ENCODE measurements around the gene LDHAL6A. TPM values are rescaled to one million over a fixed set of nuclear protein-coding genes. Genes with fewer than 3 reads are reported as not detected.

Gene LDHAL6A
- total and polyA plus RNA-seq, 4 donors, result not detected

- WGBS, 2 donors, result 93 to 95% methylated on average over 4 of the region's 4 CpGs
- no peaks in the 10 kb centered on the region for H3K36me3 ChIP-seq (ENCODE audit: control insufficient read depth in 4 of 4, insufficient read depth in 4 of 4, low read length in 4 of 4)
Observed at GRCh38 chr11:18459634-18460033, 4.0 kb downstream of the LDHAL6A start.

GRCh38 chr11:18461909-18462308 lies 6.3 kb downstream of the LDHAL6A start:
- no peaks in the 10 kb centered on the region for H3K4me1 ChIP-seq (ENCODE audit: control insufficient read depth in 5 of 5, insufficient read depth in 5 of 5, low read length in 5 of 5)
- DNase-seq (no peak), ATAC-seq (ENCODE audit: insufficient read depth, low FRiP score) (no peak)
- H3K27ac ChIP-seq (ENCODE audit: low read depth in 1 of 2, low read length in 1 of 2), result no peak overlapping the region
- H3K27me3 ChIP-seq (ENCODE audit: control insufficient read depth in 3 of 3, insufficient read depth in 3 of 3, low read length in 2 of 3), result no peaks in the 10 kb centered on the region
- H3K4me3 ChIP-seq, result no peak overlapping the region
- H3K9ac ChIP-seq (ENCODE audit: insufficient read depth in 1 of 2, low read length in 2 of 2), result no peak overlapping the region
- no peak for TF ChIP-seq CTCF (IDR thresholded peaks at IDR 0.05; ENCODE audit: control extremely low read depth, extremely low read depth)
- H3K36me3 ChIP-seq (ENCODE audit: control insufficient read depth in 4 of 4, insufficient read depth in 4 of 4, low read length in 4 of 4), result no peaks in the 10 kb centered on the region
- peaks cover 0 to 2% (median 0%) of the 10 kb centered on the region in 4 donors for H3K9me3 ChIP-seq (ENCODE audit: control insufficient read depth in 4 of 4, insufficient read depth in 3 of 4, low read length in 3 of 4)
- 97 to 99% methylated on average over 6 of the region's 6 CpGs for WGBS, 2 donors

More at GRCh38 chr11:18459634-18460033, 4.0 kb downstream of the LDHAL6A start:
- no peak for DNase-seq
- H3K9ac ChIP-seq (ENCODE audit: insufficient read depth in 1 of 2, low read length in 2 of 2), result no peak overlapping the region
- no peak for ATAC-seq (ENCODE audit: insufficient read depth, low FRiP score)
- H3K4me1 ChIP-seq (ENCODE audit: control insufficient read depth in 5 of 5, insufficient read depth in 5 of 5, low read length in 5 of 5), result no peaks in the 10 kb centered on the region
- no peak overlapping the region for H3K4me3 ChIP-seq
- H3K27me3 ChIP-seq (ENCODE audit: control insufficient read depth in 3 of 3, insufficient read depth in 3 of 3, low read length in 2 of 3), result peaks cover 0 to 4% (median 0%) of the 10 kb centered on the region in 3 donors
- H3K9me3 ChIP-seq (ENCODE audit: control insufficient read depth in 4 of 4, insufficient read depth in 3 of 4, low read length in 3 of 4), result peaks cover 0 to 2% (median 0%) of the 10 kb centered on the region in 4 donors
- TF ChIP-seq CTCF (IDR thresholded peaks at IDR 0.05; ENCODE audit: control extremely low read depth, extremely low read depth), result no peak
- no peak overlapping the region for H3K27ac ChIP-seq (ENCODE audit: low read depth in 1 of 2, low read length in 1 of 2)

GRCh38 chr11:18463439-18463838 lies 7.8 kb downstream of the LDHAL6A start:
- no peaks in the 10 kb centered on the region for H3K27me3 ChIP-seq (ENCODE audit: control insufficient read depth in 3 of 3, insufficient read depth in 3 of 3, low read length in 2 of 3)
- no peak for TF ChIP-seq CTCF (IDR thresholded peaks at IDR 0.05; ENCODE audit: control extremely low read depth, extremely low read depth)
- 76 to 87% methylated on average over 1 of the region's 1 CpG for WGBS, 2 donors
- DNase-seq (no peak), ATAC-seq (ENCODE audit: insufficient read depth, low FRiP score) (no peak)
- no peaks in the 10 kb centered on the region for H3K36me3 ChIP-seq (ENCODE audit: control insufficient read depth in 4 of 4, insufficient read depth in 4 of 4, low read length in 4 of 4)
- no peak overlapping the region for H3K27ac ChIP-seq (ENCODE audit: low read depth in 1 of 2, low read length in 1 of 2)
- H3K4me1 ChIP-seq (ENCODE audit: control insufficient read depth in 5 of 5, insufficient read depth in 5 of 5, low read length in 5 of 5), result no peaks in the 10 kb centered on the region
- H3K4me3 ChIP-seq, result no peak overlapping the region
- no peak overlapping the region for H3K9ac ChIP-seq (ENCODE audit: insufficient read depth in 1 of 2, low read length in 2 of 2)
- no peaks in the 10 kb centered on the region for H3K9me3 ChIP-seq (ENCODE audit: control insufficient read depth in 4 of 4, insufficient read depth in 3 of 4, low read length in 3 of 4)

- 98 to 100% methylated on average over 2 of the region's 2 CpGs for WGBS, 2 donors
- no peak for TF ChIP-seq CTCF (IDR thresholded peaks at IDR 0.05; ENCODE audit: control extremely low read depth, extremely low read depth)
- Histone ChIP-seq H3K4me1 (ENCODE audit: control insufficient read depth in 5 of 5, insufficient read depth in 5 of 5, low read length in 5 of 5) (no peaks in the 10 kb centered on the region), H3K36me3 (ENCODE audit: control insufficient read depth in 4 of 4, insufficient read depth in 4 of 4, low read length in 4 of 4) (no peaks in the 10 kb centered on the region), H3K9ac (ENCODE audit: insufficient read depth in 1 of 2, low read length in 2 of 2) (no peak overlapping the region), H3K4me3 (no peak overlapping the region), H3K9me3 (ENCODE audit: control insufficient read depth in 4 of 4, insufficient read depth in 3 of 4, low read length in 3 of 4) (no peaks in the 10 kb centered on the region), H3K27me3 (ENCODE audit: control insufficient read depth in 3 of 3, insufficient read depth in 3 of 3, low read length in 2 of 3) (no peaks in the 10 kb centered on the region), H3K27ac (ENCODE audit: low read depth in 1 of 2, low read length in 1 of 2) (no peak overlapping the region)
- ATAC-seq (ENCODE audit: insufficient read depth, low FRiP score), result no peak
- DNase-seq, result no peak
Observed at GRCh38 chr11:18466402-18466801, 10.7 kb downstream of the LDHAL6A start.

Data from lung (tissue), 12 donors.